DMS53 (cell line): Measurements from ENCODE around the gene DNAJC19.
"Not testable (repeated sequence)": the region's sequence is repeated elsewhere in the genome, so short reads cannot be mapped to it uniquely, and the experiment has no call there.

Source experiments
- DNase-seq: peaks from one replicate; lab custom pipeline; 2025; lab: John Stamatoyannopoulos, UW

Gene DNAJC19

GRCh38 chr3:180989291-180990163, at the start of gene DNAJC19:
DNAJC19 (minus strand) TSS chr3:180989736; CDS start chr3:180989602, 134 bp downstream.
- DNase-seq = peak; percentile 98

GRCh38 chr3:181030948-181031347, 41.4 kb upstream of the DNAJC19 start:
- DNase-seq = no peak

- DNase-seq = no peak
Measured at GRCh38 chr3:181025204-181025603, 35.7 kb upstream of the DNAJC19 start.

DNA sequence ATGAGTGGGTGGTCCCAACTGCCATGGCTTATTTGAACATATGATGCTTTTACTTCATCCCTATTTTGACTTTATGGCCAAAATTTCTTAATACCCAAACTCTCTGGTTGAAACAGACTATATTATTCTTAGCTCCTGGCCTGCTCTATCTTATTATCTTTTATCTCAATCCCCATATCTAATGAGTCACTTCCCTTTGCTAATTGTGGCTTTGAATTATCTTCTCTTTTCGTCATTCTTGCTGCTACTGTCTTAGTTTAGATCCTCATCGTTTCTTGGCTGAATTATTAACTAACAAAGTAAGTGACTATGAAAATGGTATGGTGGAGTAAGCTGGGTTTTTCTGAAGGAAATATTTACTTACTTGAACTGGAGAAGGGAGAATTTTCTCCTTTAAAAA, 28.2 kb upstream of the DNAJC19 start:
- no peak for DNase-seq

- no peak for DNase-seq
Measured at GRCh38 chr3:181009225-181009624, 19.7 kb upstream of the DNAJC19 start.

DNA sequence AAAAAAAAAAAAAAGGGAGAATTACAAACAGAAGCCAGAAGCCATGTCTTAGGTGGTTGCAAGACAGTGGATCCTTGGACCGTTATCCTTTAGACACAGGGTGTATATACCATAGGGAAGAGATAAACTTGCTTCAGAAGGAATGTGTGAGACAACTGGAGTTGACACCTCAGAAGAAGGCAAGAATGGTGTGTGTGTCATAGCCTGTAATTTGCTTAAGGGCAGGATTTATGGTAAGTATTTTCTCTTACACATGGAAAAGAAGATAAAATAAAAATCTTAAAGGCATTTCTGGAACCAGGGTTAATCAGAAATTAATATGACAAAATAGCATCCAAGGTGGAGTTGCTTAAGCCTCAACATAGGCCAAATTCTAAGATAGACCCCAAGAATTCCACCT, 19.3 kb upstream of the DNAJC19 start:
- DNase-seq = no peak

DNA sequence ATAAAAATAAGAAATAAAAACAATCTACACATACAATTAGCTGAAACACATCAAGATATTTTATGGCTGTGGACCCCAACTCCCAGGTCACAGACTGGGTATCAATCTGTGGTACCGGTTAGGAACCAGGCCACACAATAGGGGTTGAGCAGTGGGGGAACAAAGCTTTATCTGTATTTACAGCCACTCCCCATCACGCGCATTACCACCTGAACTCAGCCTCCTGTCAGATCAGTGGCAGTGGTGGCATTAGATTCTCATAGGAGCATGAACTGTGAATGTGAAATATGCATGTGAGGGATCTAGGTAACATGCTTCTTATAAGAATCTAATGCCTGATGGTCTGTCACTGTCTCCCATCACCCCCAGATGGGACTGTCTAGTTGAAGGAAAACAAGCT, 17.7 kb upstream of the DNAJC19 start:
- DNase-seq = no peak

DNA sequence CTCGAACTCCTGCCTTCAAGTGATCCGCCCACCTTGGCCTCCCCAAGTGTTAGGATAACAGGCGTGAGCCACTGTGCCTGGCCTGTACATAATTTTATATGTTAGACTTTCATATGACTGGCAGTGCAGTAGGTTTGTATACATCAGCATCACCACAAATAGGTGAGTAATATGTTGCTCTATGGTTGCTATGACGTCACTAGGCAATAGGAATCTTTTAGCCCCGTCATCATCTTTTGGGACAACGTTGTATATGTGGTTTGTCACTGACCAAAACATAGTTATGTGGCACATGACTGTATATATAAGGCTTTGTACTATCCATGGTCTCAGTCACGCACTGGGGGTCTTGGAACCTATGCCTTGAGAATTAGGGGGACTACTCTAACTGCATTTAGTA, 17.0 kb upstream of the DNAJC19 start:
- DNase-seq = peak; percentile 16

DNA sequence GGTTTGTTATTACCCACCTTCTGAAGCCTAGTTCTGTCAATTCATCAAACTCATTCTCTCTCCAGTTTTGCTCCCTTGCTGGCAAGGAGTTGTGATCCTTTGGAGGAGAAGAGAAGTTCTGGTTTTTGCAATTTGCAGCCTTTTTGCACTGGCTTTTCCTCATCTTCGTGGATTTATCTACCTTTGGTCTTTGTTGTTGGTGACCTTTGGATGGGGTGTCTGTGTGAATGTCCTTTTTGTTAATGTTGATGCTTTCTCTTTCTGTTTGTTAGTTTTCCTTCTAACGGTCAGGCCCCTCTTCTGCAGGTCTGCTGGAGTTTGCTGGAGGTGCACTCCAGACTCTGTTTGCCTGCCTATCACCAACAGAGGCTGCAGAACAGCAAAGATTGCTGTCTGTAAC, 13.9 kb upstream of the DNAJC19 start:
- DNase-seq = not testable (repeated sequence)

DNA sequence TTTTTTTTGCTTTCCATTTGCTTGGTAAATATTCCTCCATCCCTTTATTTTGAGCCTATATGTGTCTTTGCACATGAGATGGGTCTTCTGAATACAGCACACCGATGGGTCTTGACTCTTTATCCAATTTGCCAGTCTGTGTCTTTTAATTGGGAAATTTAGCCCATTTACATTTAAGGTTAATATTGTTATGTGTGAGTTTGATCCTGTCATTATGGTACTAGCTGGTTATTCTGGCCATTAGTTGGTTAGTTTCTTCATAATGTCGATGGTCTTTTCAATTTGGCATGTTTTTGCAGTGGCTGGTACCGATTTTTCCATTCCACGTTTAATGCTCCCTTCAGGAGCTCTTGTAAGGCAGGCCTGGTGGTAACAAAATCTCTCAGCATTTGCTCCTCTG, 12.8 kb upstream of the DNAJC19 start:
- DNase-seq = not testable (repeated sequence)

GRCh38 chr3:180996415-180996932, 6.9 kb upstream of the DNAJC19 start:
- no peak for DNase-seq

DNA sequence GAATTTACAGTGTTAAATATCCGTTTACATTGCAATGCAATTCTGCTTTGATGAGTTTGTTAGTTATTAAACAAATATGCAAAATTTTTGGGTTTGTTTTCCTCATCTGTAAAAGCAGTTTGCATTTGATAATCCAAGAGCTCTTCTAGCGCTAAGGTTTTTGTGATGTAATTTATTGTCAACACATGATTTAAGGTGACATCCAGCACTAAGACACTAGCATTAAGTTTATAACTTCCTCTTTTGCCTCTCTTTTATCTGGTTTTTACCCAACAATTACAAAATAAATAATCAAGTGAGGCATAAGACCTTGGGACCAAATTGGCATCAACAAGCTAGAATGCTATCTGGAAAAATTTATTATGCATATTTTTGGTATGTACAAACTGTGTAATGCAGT, 969 bp upstream of the DNAJC19 start:
- no peak for DNase-seq

DNA sequence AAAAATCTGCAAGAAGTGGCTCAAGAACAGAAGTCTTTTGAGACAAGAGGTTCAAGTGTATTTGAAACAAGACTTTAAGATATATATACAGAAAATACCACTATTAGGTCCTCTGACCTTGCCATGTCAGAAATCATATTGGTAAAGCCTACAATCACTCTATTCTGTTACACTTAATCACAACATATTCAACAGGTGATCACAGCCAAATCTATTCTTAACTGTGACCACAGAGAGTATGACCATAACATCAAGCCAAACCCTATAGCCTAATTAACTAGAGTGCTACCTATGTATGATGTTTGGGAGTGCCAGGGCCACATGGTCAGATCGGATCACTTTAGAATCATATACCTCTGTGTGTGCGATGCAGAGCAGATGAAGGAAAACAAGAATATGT, 2.2 kb downstream of the DNAJC19 start:
- DNase-seq = no peak

GRCh38 chr3:180986366-180986765, 3.2 kb downstream of the DNAJC19 start:
- DNase-seq = not testable (repeated sequence)

DNA sequence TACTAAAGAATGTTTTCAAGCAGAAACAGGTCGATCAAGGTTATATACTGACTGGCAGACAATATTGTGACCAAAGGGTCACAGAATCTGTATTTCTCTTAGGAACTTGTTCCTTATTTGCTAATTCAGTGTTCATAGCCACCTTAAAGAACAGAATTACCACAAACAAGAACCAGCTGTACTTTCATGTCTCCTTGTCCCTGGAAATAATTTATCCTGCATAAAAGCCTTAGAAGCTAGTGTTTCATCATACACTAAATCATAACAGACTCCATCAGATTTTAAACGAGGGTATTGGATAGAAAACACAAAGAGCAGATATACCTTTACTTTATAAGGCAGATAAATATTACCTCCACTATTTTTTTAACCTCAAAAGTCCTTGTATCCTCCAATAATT, 6.4 kb downstream of the DNAJC19 start:
- DNase-seq = no peak

GRCh38 chr3:180981912-180982311, 7.6 kb downstream of the DNAJC19 start:
- no peak for DNase-seq

- no peak for DNase-seq
Measured at GRCh38 chr3:180980611-180981010, 8.9 kb downstream of the DNAJC19 start.

GRCh38 chr3:180979961-180980360, 9.6 kb downstream of the DNAJC19 start:
- DNase-seq = no peak

DNA sequence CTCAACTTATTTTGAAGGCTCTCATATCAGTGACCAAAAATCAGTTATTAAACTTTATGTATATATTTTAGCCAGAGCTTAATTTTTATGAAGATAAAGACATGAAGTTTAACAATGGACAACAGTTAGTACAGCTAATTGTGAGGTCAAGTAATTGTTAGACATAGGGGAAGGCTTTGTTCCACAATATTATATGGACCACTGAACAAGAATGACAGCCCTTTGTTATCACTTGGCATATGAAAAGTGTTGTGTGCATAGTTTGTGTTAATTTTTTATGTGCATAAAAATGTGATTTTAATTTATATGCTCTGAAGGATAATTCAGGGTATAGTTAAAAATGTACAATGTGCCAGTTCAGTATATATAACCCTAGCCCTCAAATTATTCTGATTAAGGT, 12.0 kb downstream of the DNAJC19 start:
- no peak for DNase-seq

DNA sequence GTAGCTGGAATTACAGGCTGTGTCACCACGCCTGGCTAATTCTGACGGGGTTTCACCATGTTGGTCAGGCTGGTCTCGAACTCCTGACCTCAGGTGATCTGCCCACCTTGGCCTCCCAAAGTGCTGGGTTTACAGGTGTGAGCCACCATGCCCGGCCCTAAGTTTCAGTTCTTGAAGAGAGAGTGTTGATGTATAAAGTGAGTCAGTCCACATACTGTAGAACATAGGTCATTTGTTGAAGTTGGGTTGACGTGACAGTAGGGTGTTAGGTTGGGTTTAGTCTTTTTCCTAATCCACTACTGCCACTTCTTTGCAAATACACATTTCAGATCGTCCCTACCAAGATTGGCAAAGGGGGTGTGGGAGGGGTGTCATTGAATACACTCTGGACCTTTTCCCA, 15.2 kb downstream of the DNAJC19 start:
- no peak for DNase-seq

DNA sequence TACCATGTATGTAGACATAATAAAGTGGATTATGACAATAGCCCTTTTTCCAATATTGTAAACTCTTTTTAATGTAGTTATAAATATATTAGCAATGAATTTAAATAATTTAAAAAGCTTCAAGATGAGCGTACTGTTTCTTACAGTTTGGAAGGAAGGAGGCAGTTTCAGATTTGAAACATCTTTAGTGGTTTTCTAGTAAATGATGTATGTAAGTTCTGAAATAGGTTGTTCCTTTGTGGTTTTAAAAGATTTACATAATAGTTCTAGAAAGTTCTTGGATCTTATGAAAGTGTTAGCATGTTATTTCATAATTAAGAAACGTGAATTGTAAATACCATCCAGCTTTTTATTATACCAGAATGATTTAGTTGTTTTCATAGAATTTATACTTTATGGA, 16.0 kb downstream of the DNAJC19 start:
- no peak for DNase-seq

GRCh38 chr3:180970931-180971330, 18.6 kb downstream of the DNAJC19 start:
- no peak for DNase-seq

- DNase-seq = no peak
Measured at GRCh38 chr3:180962530-180962929, 27.0 kb downstream of the DNAJC19 start.

GRCh38 chr3:180961552-180961951, 28.0 kb downstream of the DNAJC19 start:
- no peak for DNase-seq
